Endothelial cell (in vitro differentiated cells): ENCODE measurements around the gene ANO9. TPM values are rescaled to one million over a fixed set of nuclear protein-coding genes. Genes with fewer than 3 reads are reported as not detected.

Source experiments
- DNase-seq: peaks from one replicate; pipeline ENCODE4 v3.0.0; 2021; ENCODE audit warnings: low spot score
- H3K27ac Mint-ChIP-seq: one replicate; pipeline ENCODE4 v1.8.0; 2021; ENCODE audit warnings: mixed read lengths, inconsistent platforms; ENCODE audit not compliant: unreplicated experiment
- H3K27me3 Mint-ChIP-seq: one replicate; pipeline ENCODE4 v1.8.0; 2021; ENCODE audit warnings: mild to moderate bottlenecking, moderate library complexity, mixed read lengths, inconsistent platforms; ENCODE audit not compliant: unreplicated experiment
- H3K36me3 Mint-ChIP-seq: one replicate; pipeline ENCODE4 v1.8.0; 2021; ENCODE audit warnings: mild to moderate bottlenecking, low read depth, mixed read lengths, inconsistent platforms; ENCODE audit not compliant: unreplicated experiment
- H3K4me1 Mint-ChIP-seq: one replicate; pipeline ENCODE4 v1.8.0; 2021; ENCODE audit warnings: mild to moderate bottlenecking, mixed read lengths, inconsistent platforms; ENCODE audit not compliant: unreplicated experiment
- H3K4me3 Mint-ChIP-seq: one replicate; pipeline ENCODE4 v1.8.0; 2021; ENCODE audit warnings: mild to moderate bottlenecking, mixed read lengths, inconsistent platforms; ENCODE audit not compliant: unreplicated experiment
- H3K9me3 Mint-ChIP-seq: one replicate; pipeline ENCODE4 v1.8.0; 2021; ENCODE audit warnings: mixed read lengths, inconsistent platforms; ENCODE audit not compliant: unreplicated experiment
- CTCF ChIP-seq: fragments of 200-600 bp; sonication (generic); IDR thresholded peaks from one replicate; pipeline ENCODE4 v1.5.0; 2021; ENCODE audit warnings: antibody characterized with exemption; ENCODE audit not compliant: unreplicated experiment
- total RNA-seq: library from RNA; stranded (reverse); fragmentation: NEBNext Ultra II Directional; extraction: Animal tissue kit (Norgen Biotek cat#: 25700); gene quantifications from one replicate; pipeline ENCODE4 v1.2.1, GENCODE V29; 2021; ENCODE audit not compliant: unreplicated experiment

Gene ANO9
- total RNA-seq, 1 donor from 2014 or later, result 0.41 TPM

GRCh38 chr11:398826-399225, 43.0 kb downstream of the ANO9 start:
- no peak for DNase-seq
- Mint-ChIP-seq H3K9me3 (no peaks in the 10 kb centered on the region), H3K4me1 (no peaks in the 10 kb centered on the region), H3K4me3 (no peak overlapping the region), H3K27ac (no peak overlapping the region), H3K36me3 (no peaks in the 10 kb centered on the region), H3K27me3 (peaks cover 2% of the 10 kb centered on the region)
- no peak for TF ChIP-seq CTCF

- Mint-ChIP-seq H3K4me1 (no peaks in the 10 kb centered on the region), H3K27me3 (peaks cover 2% of the 10 kb centered on the region), H3K4me3 (no peak overlapping the region), H3K36me3 (no peaks in the 10 kb centered on the region), H3K27ac (no peak overlapping the region), H3K9me3 (no peaks in the 10 kb centered on the region)
- DNase-seq, result no peak
- no peak for TF ChIP-seq CTCF
Measured at GRCh38 chr11:396948-397548, 44.8 kb downstream of the ANO9 start.

- Mint-ChIP-seq H3K4me3 (no peak overlapping the region), H3K27ac (no peak overlapping the region), H3K9me3 (no peaks in the 10 kb centered on the region), H3K36me3 (no peaks in the 10 kb centered on the region), H3K4me1 (no peaks in the 10 kb centered on the region), H3K27me3 (peaks cover 2% of the 10 kb centered on the region)
- DNase-seq, result no peak
- no peak for TF ChIP-seq CTCF
Measured at GRCh38 chr11:396511-396947, 45.3 kb downstream of the ANO9 start.

GRCh38 chr11:395866-396265, 45.9 kb downstream of the ANO9 start:
- DNase-seq, result no peak
- TF ChIP-seq CTCF, result no peak
- peaks cover 2% of the 10 kb centered on the region for H3K27me3 Mint-ChIP-seq

GRCh38 chr11:394858-395655, 46.8 kb downstream of the ANO9 start:
- Mint-ChIP-seq H3K4me1 (no peaks in the 10 kb centered on the region), H3K36me3 (no peaks in the 10 kb centered on the region), H3K27me3 (peaks cover 2% of the 10 kb centered on the region), H3K4me3 (no peak overlapping the region), H3K9me3 (no peaks in the 10 kb centered on the region), H3K27ac (no peak overlapping the region)
- no peak for TF ChIP-seq CTCF
- DNase-seq, result no peak

More at GRCh38 chr11:395866-396265, 45.9 kb downstream of the ANO9 start:
- Mint-ChIP-seq H3K27ac (no peak overlapping the region), H3K4me3 (no peak overlapping the region), H3K9me3 (no peaks in the 10 kb centered on the region), H3K36me3 (no peaks in the 10 kb centered on the region), H3K4me1 (no peaks in the 10 kb centered on the region)
